K562 (cell line): Measurements from ENCODE around the gene MAN1A1. TPM values are rescaled to one million over a fixed set of nuclear protein-coding genes. Genes with fewer than 3 reads are reported as not detected.
A peak's percentile ranks its signal among the peaks of the same experiment; 100 is the strongest.

ENCODE experiments used
- ATAC-seq: fragments of 200-7000 bp; cut with Tn5 transposase; 3 replicates; pipeline ENCODE4 v1.9.1; 2020; ENCODE audit warnings: moderate library complexity
- BruUV-seq: library from RNA; stranded (reverse); fragments of 400-500 nt; replicated peaks from 2 replicates; lab custom pipeline; 2021; lab: Mats Ljungman, UMichigan
- CTCF ChIA-PET: fragments of 300-600 bp; formaldehyde crosslinking; extraction: SDS; loops from one replicate; lab custom pipeline; 2021; ENCODE audit warnings: low intra/inter-chr PET ratio; lab: Yijun Ruan, JAX
- POLR2A ChIA-PET: fragments of 300-600, 350-650 bp; sonication (Branson Sonifier 250); formaldehyde crosslinking; extraction: SDS; loops from one replicate; lab custom pipeline; 2021; ENCODE audit warnings: antibody characterized with exemption, inconsistent platforms; lab: Yijun Ruan, JAX
- DNase-seq, 4 experiments: peaks; one replicate each; pipeline versions ENCODE4 v3.0.0 to v3.0.0-alpha.2; 2011 to 2018; ENCODE audit warnings: low spot score in 3 of 4, mixed read lengths in 3 of 4; ENCODE audit errors: extremely low read depth in 1 of 4
- FAIRE-seq: peaks from 2 replicates; lab custom pipeline; 2011; peaks lifted over from hg19 to GRCh38; lab: Jason Lieb, UNC
- H2AFZ ChIP-seq: 2 replicates; pipeline ENCODE4 v1.6.0; 2011; ENCODE audit warnings: low read depth, low read length, control low read depth, inconsistent platforms
- H3K27ac ChIP-seq: fragments of 200-600 bp; 3 replicates; pipeline ENCODE4 v1.8.0; 2011; ENCODE audit warnings: low read depth, mild to moderate bottlenecking, control low read depth, inconsistent platforms, low read length, moderate library complexity, mixed read lengths; ENCODE audit errors: extremely low read depth
- H3K27me3 ChIP-seq, 2 experiments: fragments of 300-600 bp in 1 of 2; 2 replicates in 1 of 2; 3 replicates in 1 of 2; pipeline versions ENCODE4 v1.6.0 to v1.8.0; 2011; ENCODE audit warnings: inconsistent platforms in 2 of 2, low read length in 2 of 2, mild to moderate bottlenecking in 1 of 2, mixed read lengths in 1 of 2, moderate library complexity in 1 of 2; ENCODE audit not compliant: control insufficient read depth in 2 of 2, insufficient read depth in 2 of 2
- H3K36me3 ChIP-seq: fragments of 300-600 bp; 3 replicates; pipeline ENCODE4 v1.8.0; 2011; ENCODE audit warnings: mild to moderate bottlenecking, low read length, inconsistent platforms; ENCODE audit not compliant: control insufficient read depth, insufficient read depth
- H3K4me1 ChIP-seq, 2 experiments: fragments of 200-600 bp in 1 of 2; replicated peaks in 1 of 2; 2 replicates in 1 of 2; 3 replicates in 1 of 2; pipeline versions ENCODE4 v1.5.1 to v1.8.0; 2011; ENCODE audit warnings: inconsistent platforms in 2 of 2, low read length in 2 of 2, mild to moderate bottlenecking in 1 of 2, mixed read lengths in 1 of 2, moderate library complexity in 1 of 2; ENCODE audit not compliant: control insufficient read depth in 2 of 2, insufficient read depth in 2 of 2
- H3K4me2 ChIP-seq: 2 replicates; pipeline ENCODE4 v1.6.1; 2011; ENCODE audit warnings: low read length, control low read depth, inconsistent platforms, mixed read lengths; ENCODE audit not compliant: insufficient read depth
- H3K4me3 ChIP-seq: fragments of 200-600 bp; sonication (generic), shearing (Covaris generic); 2 replicates; pipeline ENCODE4 v1.5.1; 2016; ENCODE audit warnings: control low read depth, inconsistent platforms
- H3K79me2 ChIP-seq: fragments of 200-600 bp; 3 replicates; pipeline ENCODE4 v1.8.0; 2011; ENCODE audit warnings: low read length, inconsistent platforms; ENCODE audit not compliant: control insufficient read depth, insufficient read depth
- H3K9ac ChIP-seq, 2 experiments: 2 replicates each; pipeline versions ENCODE4 v1.6.0 to v1.6.1; 2011; ENCODE audit warnings: low read depth in 2 of 2, low read length in 2 of 2, control low read depth in 1 of 2, inconsistent platforms in 1 of 2, mild to moderate bottlenecking in 1 of 2, mixed read lengths in 1 of 2; ENCODE audit not compliant: insufficient read depth in 1 of 2
- H3K9me1 ChIP-seq: one replicate; pipeline ENCODE4 v1.6.0; 2011; ENCODE audit warnings: inconsistent platforms, mild to moderate bottlenecking, low read length, moderate library complexity; ENCODE audit not compliant: control insufficient read depth, insufficient read depth
- H3K9me3 ChIP-seq: replicated peaks from 2 replicates; pipeline ENCODE4 v1.5.1; 2011; ENCODE audit warnings: low read depth, low read length, inconsistent platforms; ENCODE audit not compliant: control insufficient read depth, insufficient read depth
- H4K20me1 ChIP-seq: replicated peaks from 2 replicates; pipeline ENCODE4 v1.6.1; 2011; ENCODE audit warnings: low read length, inconsistent platforms, mixed read lengths; ENCODE audit not compliant: control insufficient read depth, insufficient read depth
- ATF4 ChIP-seq: fragments of 450-650 bp; formaldehyde crosslinking; IDR thresholded peaks from 2 replicates; pipeline ENCODE4 v1.4.0; 2022; ENCODE audit warnings: mild to moderate bottlenecking, moderate library complexity
- CHD2 ChIP-seq: IDR thresholded peaks from 2 replicates; pipeline ENCODE4 v1.6.1; 2011; ENCODE audit warnings: low read depth, low read length
- HDGF ChIP-seq: fragments of 450-650 bp; IDR thresholded peaks from 2 replicates; pipeline ENCODE4 v1.6.1; 2016
- IFI16 ChIP-seq: fragments of 250-450 bp; sonication (Bioruptor Pico); IDR thresholded peaks from 2 replicates; pipeline ENCODE4 v2.1.2; 2022; ENCODE audit warnings: mild to moderate bottlenecking, inconsistent platforms
- NR2F6 ChIP-seq: fragments of 450-650 bp; formaldehyde crosslinking; IDR thresholded peaks from 2 replicates; pipeline ENCODE4 v1.4.0; 2020; ENCODE audit warnings: mild to moderate bottlenecking
- PTBP1 ChIP-seq: fragments of 200-400 bp; formaldehyde crosslinking; IDR thresholded peaks from 2 replicates; pipeline ENCODE4 v1.6.1; 2017; ENCODE audit warnings: low read depth, low read length
- RFX1 ChIP-seq: fragments of 450-650 bp; IDR thresholded peaks from 2 replicates; pipeline ENCODE4 v1.6.1; 2016; ENCODE audit warnings: mild to moderate bottlenecking, moderate library complexity
- SMC3 ChIP-seq: conservative IDR thresholded peaks from 2 replicates; pipeline ENCODE4 v1.6.1; 2011; ENCODE audit warnings: low read depth, low read length, improper control_type of control experiment; ENCODE audit not compliant: insufficient read depth
- SNRNP70 ChIP-seq: fragments of 200-400 bp; formaldehyde crosslinking; optimal IDR thresholded peaks from 2 replicates; pipeline ENCODE3; 2017; ENCODE audit warnings: low read depth, low read length
- TAF7 ChIP-seq: fragments of 450-650 bp; IDR thresholded peaks from 2 replicates; pipeline ENCODE4 v1.6.1; 2016; ENCODE audit warnings: missing genetic modification characterization, missing compliant biosample characterization
- THRA ChIP-seq: fragments of 450-650 bp; IDR thresholded peaks from 2 replicates; pipeline ENCODE4 v1.6.1; 2017; ENCODE audit warnings: mild to moderate bottlenecking, moderate library complexity
- ZNF511 ChIP-seq: sonication (generic); formaldehyde crosslinking; IDR thresholded peaks from 2 replicates; pipeline ENCODE4 v1.8.0; 2022; ENCODE audit warnings: mild to moderate bottlenecking, missing genetic modification reagents
- ZNF583 ChIP-seq: fragments of 250-450 bp; sonication (Bioruptor Pico); IDR thresholded peaks from 2 replicates; pipeline ENCODE4 v1.4.0; 2020
- ZNF740 ChIP-seq, 3 experiments: fragments of 200-800 bp in 1 of 3; sonication (Bioruptor generic) in 1 of 3; sonication (generic) in 1 of 3; formaldehyde crosslinking in 1 of 3; IDR thresholded peaks; 2 replicates each; pipeline versions ENCODE4 v1.6.1 to v1.8.0; 2016 to 2022; ENCODE audit warnings: mild to moderate bottlenecking in 2 of 3, missing compliant biosample characterization in 2 of 3, missing genetic modification characterization in 2 of 3, missing genetic modification reagents in 1 of 3
- WGBS: fragments of 100-300 bp; shearing (Covaris generic); methylation state at CpG from one replicate; pipeline ENCODE4 v1.1.6; 2016; ENCODE audit warnings: low coverage, mixed read lengths; ENCODE audit not compliant: insufficient coverage; ENCODE audit errors: missing lambda C conversion rate; 5-methylcytosine and 5-hydroxymethylcytosine counted together
- in situ Hi-C: fragments of 300-500 bp; cut with MboI; formaldehyde crosslinking; loops from 4 replicates; pipeline ENCODE4 v1.15.0; 2018; ENCODE audit warnings: inconsistent platforms, mixed read lengths
- intact Hi-C: fragments of 100-400 bp; cut with micrococcal nuclease; formaldehyde crosslinking; loops from 2 replicates; pipeline ENCODE4 v1.14.2; 2022
- polyA plus RNA-seq, 8 experiments: library from polyadenylated mRNA; depleted of rRNA in 4 of 8; stranded (reverse) in 5 of 8; unstranded in 3 of 8; fragments of >200 nt; fragmentation: Nextera tagmentation in 2 of 8; fragmentation: Illumina TruSeq in 1 of 8; extraction: Ambion mirVana in 2 of 8; extraction: Trizol in 1 of 8; gene quantifications; 2 replicates each; pipeline versions ENCODE4 v1.2.1 to v1.2.3, GENCODE V29; 2011 to 2014; ENCODE audit warnings: inconsistent platforms in 1 of 8, missing spikeins in 1 of 8
- total RNA-seq, 7 experiments: library from RNA; depleted of rRNA in 6 of 7; stranded (reverse); fragments of >200 nt in 6 of 7; fragmentation: Illumina TruSeq in 2 of 7; extraction: Trizol in 2 of 7; gene quantifications; 2 replicates each; pipeline versions ENCODE4 v1.2.1 to v1.2.3, GENCODE V29; 2011 to 2021; ENCODE audit warnings: low replicate concordance in 1 of 7

MAN1A1 gene
- total and polyA plus RNA-seq, 9 of the 15 experiments (the other 6 are each of a cell fraction or from before 2014, with no cell fraction given) = 24.5 to 78.4 (median 59.7) TPM

- intact Hi-C loops = no loop called here
- CTCF ChIA-PET = no interaction called here
These were observed 70.9 kb downstream of the MAN1A1 start for GRCh38 chr6:119278625-119279024.

GRCh38 chr6:119277052-119277451, 72.5 kb downstream of the MAN1A1 start:
- Histone ChIP-seq H3K4me3 (no peak overlapping the region), H2AFZ (no peak overlapping the region), H3K36me3 (peaks cover 85% of the 10 kb centered on the region), H3K79me2 (peaks cover 89% of the 10 kb centered on the region), H3K9ac (no peak overlapping the region), H4K20me1 (no peaks in the 10 kb centered on the region), H3K4me2 (no peak overlapping the region), H3K9me3 (peaks cover 8% of the 10 kb centered on the region), H3K9me1 (no peaks in the 10 kb centered on the region), H3K27ac (no peak overlapping the region), H3K27me3 (no peaks in the 10 kb centered on the region), H3K4me1 (peaks cover 0 to 8% of the 10 kb centered on the region in 2 experiments; a peak in 2 of 5 replicates)
- BruUV-seq = no TSS peak
- POLR2A ChIA-PET = no interaction called here
- intact Hi-C loops (no loop called here), in situ Hi-C loops (no loop called here)
- ATAC-seq (no peak), DNase-seq (no peak), FAIRE-seq (no peak)
- CTCF ChIA-PET = no interaction called here
- WGBS = 92% methylated on average over 2 of the region's 2 CpGs
- TF ChIP-seq HDGF (no peak), IFI16 (CRISPR knock-in tag) (no peak), TAF7 (tag) (no peak), CHD2 (no peak), ZNF740 (CRISPR knock-in tag; IDR thresholded peaks at IDR 0.05) (no peak), ZNF740 (tag; IDR thresholded peaks at IDR 0.05) (no peak), ATF4 (CRISPR knock-in tag) (no peak), ZNF583 (CRISPR knock-in tag) (no peak), NR2F6 (CRISPR knock-in tag) (no peak), ZNF511 (no peak), THRA (no peak), SNRNP70 (no peak), SMC3 (no peak)

More at GRCh38 chr6:119278625-119279024, 70.9 kb downstream of the MAN1A1 start:
- Histone ChIP-seq H3K27ac (no peak overlapping the region), H4K20me1 (no peaks in the 10 kb centered on the region), H3K79me2 (peaks cover 89% of the 10 kb centered on the region), H3K4me1 (peaks cover 0 to 17% of the 10 kb centered on the region in 2 experiments; a peak in 2 of 5 replicates), H3K4me3 (no peak overlapping the region), H3K9ac (no peak overlapping the region), H3K4me2 (no peak overlapping the region), H3K36me3 (peaks cover 83% of the 10 kb centered on the region), H3K27me3 (no peaks in the 10 kb centered on the region), H3K9me3 (peaks cover 8% of the 10 kb centered on the region), H3K9me1 (no peaks in the 10 kb centered on the region), H2AFZ (no peak overlapping the region)
- POLR2A ChIA-PET = no interaction called here
- WGBS = 91% methylated on average over 2 of the region's 2 CpGs
- in situ Hi-C loops = no loop called here
- no peak for FAIRE-seq
- BruUV-seq = no TSS peak
- TF ChIP-seq RFX1 (peak; percentile 50; the same call in 1 of the 2 replicates), PTBP1 (no peak)
- DNase-seq = no peak
- ATAC-seq = peak; percentile 61
